GM23248 (cell line): ENCODE data around the gene WBP11.

ENCODE experiments used
- EZH2 ChIP-seq: fragments of 200-600 bp; sonication (generic); IDR thresholded peaks from 2 replicates; pipeline ENCODE4 v1.6.1; 2018; ENCODE audit warnings: antibody characterized with exemption, mild to moderate bottlenecking; ENCODE audit not compliant: insufficient read depth, poor library complexity, severe bottlenecking
- EZH2phosphoT487 ChIP-seq: fragments of 200-600 bp; sonication (generic); IDR thresholded peaks from 2 replicates; pipeline ENCODE4 v1.6.1; 2018; ENCODE audit warnings: antibody characterized with exemption, moderate library complexity, mild to moderate bottlenecking, low read depth; ENCODE audit not compliant: insufficient read depth

- no peak for TF ChIP-seq EZH2
- no peak for TF ChIP-seq EZH2phosphoT487
Measured at GRCh38 chr12:14827043-14827442, 23.8 kb upstream of the WBP11 start.
